GM12872 (cell line): ENCODE results near the gene THRAP3.

Experiments
- CTCF ChIP-seq: IDR thresholded peaks from 3 replicates; pipeline ENCODE4 v1.5.1; 2011; ENCODE audit warnings: low read depth, mild to moderate bottlenecking, low read length, moderate library complexity; ENCODE audit not compliant: insufficient read depth

THRAP3 gene

GRCh38 chr1:36212782-36213181 lies 11.5 kb upstream of the THRAP3 start:
- TF ChIP-seq CTCF, result no peak

DNA sequence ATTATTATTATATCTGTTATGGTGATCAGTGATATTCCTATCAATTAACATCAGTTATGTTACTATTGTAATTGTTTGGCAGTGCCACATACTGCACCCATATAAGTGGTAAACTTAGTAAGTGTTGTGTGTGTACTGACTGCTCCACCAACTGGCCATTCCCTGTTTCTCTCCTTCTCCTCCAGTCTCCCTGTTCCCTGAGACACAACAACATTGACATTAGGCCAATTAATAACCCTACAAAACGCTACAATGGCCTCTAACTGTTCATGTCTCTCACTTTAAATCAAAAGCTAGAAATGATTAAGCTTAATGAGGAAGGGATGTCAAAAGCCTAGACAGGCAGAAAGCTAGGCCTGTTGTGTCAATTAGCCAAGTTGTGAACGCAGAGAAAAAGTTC lies 6.6 kb upstream of the THRAP3 start:
- no peak for TF ChIP-seq CTCF

GRCh38 chr1:36222481-36223380 lies 1.5 kb upstream of the THRAP3 start:
- no peak for TF ChIP-seq CTCF

- TF ChIP-seq CTCF, result no peak
Observed at GRCh38 chr1:36223381-36223995, 755 bp upstream of the THRAP3 start.

DNA sequence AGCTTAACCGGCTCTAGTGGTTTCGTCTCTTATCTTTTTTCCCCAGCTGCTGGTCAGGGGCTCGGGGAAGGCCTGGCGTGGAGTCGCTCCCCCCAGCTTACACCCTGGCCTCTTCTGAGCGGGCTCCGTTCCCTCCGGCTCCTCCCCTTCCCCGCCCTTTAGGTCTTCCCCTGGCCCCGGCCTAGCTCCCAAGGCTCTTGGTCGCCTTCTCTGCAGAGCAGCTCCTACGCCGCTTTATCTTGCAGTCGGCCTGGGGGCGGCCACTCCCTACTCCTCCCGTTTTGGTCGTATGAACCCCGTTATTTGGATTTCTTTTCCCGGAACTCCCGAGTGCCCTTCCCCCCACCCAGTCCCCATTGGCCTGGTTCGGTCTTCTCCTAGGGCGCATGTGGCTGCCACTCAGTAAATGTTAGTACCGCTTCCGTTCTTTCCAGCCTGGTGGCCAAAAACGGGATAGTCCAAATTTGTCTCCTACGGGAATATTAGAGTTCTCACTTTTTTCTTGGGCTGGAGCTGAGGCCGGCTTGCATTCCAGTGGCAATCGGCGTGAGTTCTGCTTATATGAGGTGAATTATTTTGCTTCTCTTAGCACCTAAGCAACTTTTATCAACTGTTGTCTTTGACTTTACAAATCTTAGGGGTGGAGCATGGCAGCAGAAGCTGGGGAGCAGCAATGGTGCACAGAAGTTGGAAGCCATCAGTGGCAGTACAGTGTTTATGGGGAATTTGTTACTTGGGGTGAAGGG lies 467 bp downstream of the THRAP3 start:
- TF ChIP-seq CTCF, result peak; percentile 29; the same call in 1 of the 3 replicates

- no peak for TF ChIP-seq CTCF
Observed at GRCh38 chr1:36225283-36225899, 1.1 kb downstream of the THRAP3 start.

GRCh38 chr1:36231191-36231590 lies 6.9 kb downstream of the THRAP3 start:
- TF ChIP-seq CTCF, result no peak
